Measurements from ENCODE around the gene BMPER. TPM values are rescaled to one million over a fixed set of nuclear protein-coding genes. Genes with fewer than 3 reads are reported as not detected.

Gene BMPER
- total RNA-seq, 1 experiment from 2014 or later: 6.7 TPM

GRCh38 chr7:34191162-34191561 is 285.8 kb downstream of the BMPER start:
- no peaks in the 10 kb centered on the region for H3K27me3 ChIP-seq (replicated peaks; ENCODE audit: insufficient read depth, low read depth, low read length, poor library complexity)
- no peak overlapping the region for H3K4me3 ChIP-seq (ENCODE audit: low read depth, low read length, poor library complexity, severe bottlenecking)
- no peaks in the 10 kb centered on the region for H3K36me3 ChIP-seq (ENCODE audit: insufficient read depth, low read length, poor library complexity, severe bottlenecking)
- no peak overlapping the region for H3K27ac ChIP-seq (ENCODE audit: low read depth, low read length, poor library complexity, severe bottlenecking)
- intact Hi-C loops (cut with micrococcal nuclease; ENCODE audit: unreplicated experiment): no loop called here
- CTCF ChIA-PET: no interaction called here
- H3K9me3 ChIP-seq (ENCODE audit: low read depth, low read length, poor library complexity, severe bottlenecking): no peaks in the 10 kb centered on the region
- TF ChIP-seq EZH2 (IDR thresholded peaks at IDR 0.05; ENCODE audit: borderline replicate concordance, low read depth, low read length, poor library complexity, severe bottlenecking): no peak
- TF ChIP-seq, protein P1, sequence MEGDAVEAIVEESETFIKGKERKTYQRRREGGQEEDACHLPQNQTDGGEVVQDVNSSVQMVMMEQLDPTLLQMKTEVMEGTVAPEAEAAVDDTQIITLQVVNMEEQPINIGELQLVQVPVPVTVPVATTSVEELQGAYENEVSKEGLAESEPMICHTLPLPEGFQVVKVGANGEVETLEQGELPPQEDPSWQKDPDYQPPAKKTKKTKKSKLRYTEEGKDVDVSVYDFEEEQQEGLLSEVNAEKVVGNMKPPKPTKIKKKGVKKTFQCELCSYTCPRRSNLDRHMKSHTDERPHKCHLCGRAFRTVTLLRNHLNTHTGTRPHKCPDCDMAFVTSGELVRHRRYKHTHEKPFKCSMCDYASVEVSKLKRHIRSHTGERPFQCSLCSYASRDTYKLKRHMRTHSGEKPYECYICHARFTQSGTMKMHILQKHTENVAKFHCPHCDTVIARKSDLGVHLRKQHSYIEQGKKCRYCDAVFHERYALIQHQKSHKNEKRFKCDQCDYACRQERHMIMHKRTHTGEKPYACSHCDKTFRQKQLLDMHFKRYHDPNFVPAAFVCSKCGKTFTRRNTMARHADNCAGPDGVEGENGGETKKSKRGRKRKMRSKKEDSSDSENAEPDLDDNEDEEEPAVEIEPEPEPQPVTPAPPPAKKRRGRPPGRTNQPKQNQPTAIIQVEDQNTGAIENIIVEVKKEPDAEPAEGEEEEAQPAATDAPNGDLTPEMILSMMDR (conservative IDR thresholded peaks at IDR 0.05; ENCODE audit: low read depth, low read length): no peak
- no peak for DNase-seq (ENCODE audit: low spot score)
- POLR2A ChIA-PET (ENCODE audit: low non-redundant PET): interaction anchor here (0.7 kb wide), 1 partner anchor 404 kb away, joined by 4 read pairs; no protein-coding TSS in a partner anchor
- H3K4me1 ChIP-seq (ENCODE audit: insufficient read depth, low read length, poor library complexity, severe bottlenecking): peaks cover 29% of the 10 kb centered on the region
- no TSS peak for BruUV-seq (replicated peaks)

GRCh38 chr7:34191771-34192479 is 286.6 kb downstream of the BMPER start:
- CTCF ChIA-PET: no interaction called here
- no peaks in the 10 kb centered on the region for H3K27me3 ChIP-seq (replicated peaks; ENCODE audit: insufficient read depth, low read depth, low read length, poor library complexity)
- DNase-seq (ENCODE audit: low spot score): peak; percentile 70
- H3K4me3 ChIP-seq (ENCODE audit: low read depth, low read length, poor library complexity, severe bottlenecking): no peak overlapping the region
- intact Hi-C loops (cut with micrococcal nuclease; ENCODE audit: unreplicated experiment): no loop called here
- no peaks in the 10 kb centered on the region for H3K36me3 ChIP-seq (ENCODE audit: insufficient read depth, low read length, poor library complexity, severe bottlenecking)
- H3K27ac ChIP-seq (ENCODE audit: low read depth, low read length, poor library complexity, severe bottlenecking): no peak overlapping the region
- H3K4me1 ChIP-seq (ENCODE audit: insufficient read depth, low read length, poor library complexity, severe bottlenecking): peaks cover 29% of the 10 kb centered on the region
- no TSS peak for BruUV-seq (replicated peaks)
- POLR2A ChIA-PET (ENCODE audit: low non-redundant PET): interaction anchor here (0.7 kb wide), 1 partner anchor 405 kb away, joined by 4 read pairs; no protein-coding TSS in a partner anchor
- TF ChIP-seq EZH2 (IDR thresholded peaks at IDR 0.05; ENCODE audit: borderline replicate concordance, low read depth, low read length, poor library complexity, severe bottlenecking): no peak
- TF ChIP-seq, protein P1 (conservative IDR thresholded peaks at IDR 0.05; ENCODE audit: low read depth, low read length): no peak
- H3K9me3 ChIP-seq (ENCODE audit: low read depth, low read length, poor library complexity, severe bottlenecking): no peaks in the 10 kb centered on the region

- Histone ChIP-seq H3K27ac (ENCODE audit: low read depth, low read length, poor library complexity, severe bottlenecking) (no peak overlapping the region), H3K27me3 (replicated peaks; ENCODE audit: insufficient read depth, low read depth, low read length, poor library complexity) (no peaks in the 10 kb centered on the region), H3K4me1 (ENCODE audit: insufficient read depth, low read length, poor library complexity, severe bottlenecking) (peaks cover 20% of the 10 kb centered on the region), H3K9me3 (ENCODE audit: low read depth, low read length, poor library complexity, severe bottlenecking) (no peaks in the 10 kb centered on the region), H3K36me3 (ENCODE audit: insufficient read depth, low read length, poor library complexity, severe bottlenecking) (no peaks in the 10 kb centered on the region), H3K4me3 (ENCODE audit: low read depth, low read length, poor library complexity, severe bottlenecking) (no peak overlapping the region)
- ChIA-PET CTCF (no interaction called here), POLR2A (ENCODE audit: low non-redundant PET) (no interaction called here)
- intact Hi-C loops (cut with micrococcal nuclease; ENCODE audit: unreplicated experiment): no loop called here
- no TSS peak for BruUV-seq (replicated peaks)
- no peak for DNase-seq (ENCODE audit: low spot score)
- TF ChIP-seq, protein P1 (conservative IDR thresholded peaks at IDR 0.05; ENCODE audit: low read depth, low read length): no peak
- TF ChIP-seq EZH2 (IDR thresholded peaks at IDR 0.05; ENCODE audit: borderline replicate concordance, low read depth, low read length, poor library complexity, severe bottlenecking): no peak
Observed at GRCh38 chr7:34192906-34193305, 287.6 kb downstream of the BMPER start.
